ENCODE measurements around the gene FOXN1.

DNA sequence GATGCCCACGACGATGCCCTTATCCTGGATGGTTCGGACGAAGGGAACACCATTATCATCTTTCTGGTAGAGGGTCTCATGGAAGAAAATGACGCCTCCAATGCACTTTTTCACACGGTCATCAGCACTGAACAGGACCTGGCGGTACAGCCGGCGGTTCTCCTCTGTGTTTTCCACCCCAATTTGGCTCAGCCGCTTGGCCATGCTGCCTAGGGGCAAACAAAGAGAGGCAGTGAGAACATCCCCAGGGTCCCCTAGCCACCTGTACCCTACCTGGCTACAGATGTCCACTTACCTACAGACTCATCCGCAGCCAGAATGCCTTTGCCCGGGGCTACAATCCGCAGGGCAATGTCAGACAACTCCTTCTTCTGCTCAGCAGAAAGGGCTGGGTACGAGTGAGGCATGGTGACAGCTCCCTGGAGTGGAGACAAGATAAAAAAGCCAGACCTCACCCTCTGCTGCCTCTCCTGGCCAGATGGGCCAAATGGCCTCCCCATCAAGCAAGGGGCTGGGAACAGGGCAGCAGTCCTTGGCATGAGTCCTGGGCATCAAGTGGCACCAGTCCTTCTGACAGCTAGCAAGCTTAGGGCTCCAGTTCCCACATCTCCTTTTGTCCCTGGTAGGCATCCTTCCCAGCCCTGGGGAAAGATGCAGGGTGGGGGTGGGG lies 69.1 kb downstream of the FOXN1 start:
- TF ChIP-seq, protein P1, sequence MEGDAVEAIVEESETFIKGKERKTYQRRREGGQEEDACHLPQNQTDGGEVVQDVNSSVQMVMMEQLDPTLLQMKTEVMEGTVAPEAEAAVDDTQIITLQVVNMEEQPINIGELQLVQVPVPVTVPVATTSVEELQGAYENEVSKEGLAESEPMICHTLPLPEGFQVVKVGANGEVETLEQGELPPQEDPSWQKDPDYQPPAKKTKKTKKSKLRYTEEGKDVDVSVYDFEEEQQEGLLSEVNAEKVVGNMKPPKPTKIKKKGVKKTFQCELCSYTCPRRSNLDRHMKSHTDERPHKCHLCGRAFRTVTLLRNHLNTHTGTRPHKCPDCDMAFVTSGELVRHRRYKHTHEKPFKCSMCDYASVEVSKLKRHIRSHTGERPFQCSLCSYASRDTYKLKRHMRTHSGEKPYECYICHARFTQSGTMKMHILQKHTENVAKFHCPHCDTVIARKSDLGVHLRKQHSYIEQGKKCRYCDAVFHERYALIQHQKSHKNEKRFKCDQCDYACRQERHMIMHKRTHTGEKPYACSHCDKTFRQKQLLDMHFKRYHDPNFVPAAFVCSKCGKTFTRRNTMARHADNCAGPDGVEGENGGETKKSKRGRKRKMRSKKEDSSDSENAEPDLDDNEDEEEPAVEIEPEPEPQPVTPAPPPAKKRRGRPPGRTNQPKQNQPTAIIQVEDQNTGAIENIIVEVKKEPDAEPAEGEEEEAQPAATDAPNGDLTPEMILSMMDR (IDR thresholded peaks at IDR 0.05): no peak
- TF ChIP-seq POLR2A (IDR thresholded peaks at IDR 0.05): no peak

All from body of pancreas (tissue), 4 donors.